HK-2 (cell line): ENCODE data around the gene ZNF160.
"Not testable (repeated sequence)": the region's sequence is repeated elsewhere in the genome, so short reads cannot be mapped to it uniquely, and the experiment has no call there.

Experiments used
- DNase-seq: peaks from one replicate; pipeline ENCODE4 v3.0.0-alpha.2; 2018; ENCODE audit not compliant: unreplicated experiment

The ZNF160 gene

GRCh38 chr19:53103234-53104203 lies at the start of gene ZNF160:
TSS of gene ZNF160 (minus strand) at chr19:53103422. CDS start at chr19:53086276, 17,146 bp downstream.
- DNase-seq = peak; percentile 98

- no peak for DNase-seq
These were observed 44.4 kb upstream of the ZNF160 start for GRCh38 chr19:53147645-53148044.

GRCh38 chr19:53140351-53140750 lies 37.1 kb upstream of the ZNF160 start:
- no peak for DNase-seq

GRCh38 chr19:53136432-53136831 lies 33.2 kb upstream of the ZNF160 start:
- no peak for DNase-seq

GRCh38 chr19:53132141-53132991 lies 29.1 kb upstream of the ZNF160 start, which contains the start of gene ZNF415:
TSS of gene ZNF415 (minus strand) at chr19:53132910. CDS start at chr19:53122676, 10,234 bp downstream.
- DNase-seq = peak; percentile 91

- no peak for DNase-seq
These were observed 28.5 kb upstream of the ZNF160 start for GRCh38 chr19:53131727-53132126.

GRCh38 chr19:53131085-53131590 lies 27.9 kb upstream of the ZNF160 start:
- DNase-seq = no peak

- DNase-seq = no peak
These were observed 27.3 kb upstream of the ZNF160 start for GRCh38 chr19:53130506-53130905.

- DNase-seq = not testable (repeated sequence)
These were observed 23.7 kb upstream of the ZNF160 start for GRCh38 chr19:53126733-53127526.

GRCh38 chr19:53123400-53123799 lies 20.2 kb upstream of the ZNF160 start:
- DNase-seq = no peak

GRCh38 chr19:53112286-53112685 lies 9.1 kb upstream of the ZNF160 start:
- no peak for DNase-seq

- no peak for DNase-seq
These were observed 6.3 kb upstream of the ZNF160 start for GRCh38 chr19:53109527-53109926.

GRCh38 chr19:53102756-53103233 lies 427 bp downstream of the ZNF160 start:
- peak; percentile 55 for DNase-seq

- peak; percentile 7 for DNase-seq
These were observed 941 bp downstream of the ZNF160 start for GRCh38 chr19:53102206-53102755.

- DNase-seq = no peak
These were observed 1.7 kb downstream of the ZNF160 start for GRCh38 chr19:53101518-53101917.

GRCh38 chr19:53098570-53098969 lies 4.7 kb downstream of the ZNF160 start:
- not testable (repeated sequence) for DNase-seq

GRCh38 chr19:53096982-53097690 lies 6.1 kb downstream of the ZNF160 start:
- DNase-seq = not testable (repeated sequence)

- DNase-seq = not testable (repeated sequence)
These were observed 6.6 kb downstream of the ZNF160 start for GRCh38 chr19:53096579-53096978.

GRCh38 chr19:53094754-53095575 lies 8.3 kb downstream of the ZNF160 start:
- no peak for DNase-seq
